ENCODE data around the gene MYCN. TPM values are rescaled to one million over a fixed set of nuclear protein-coding genes. Genes with fewer than 3 reads are reported as not detected.

Gene MYCN
- total and polyA plus RNA-seq, 2 of the 8 experiments (the other 6 are each of a cell fraction or from before 2014, with no cell fraction given), result 87.8 to 137 TPM

- POLR2A ChIA-PET (ENCODE audit: partially characterized antibody), result interaction anchor here (0.6 kb wide), 1 partner anchor 44 kb away, joined by 3 read pairs; no protein-coding TSS in a partner anchor
- no peak overlapping the region for H2BK12ac ChIP-seq (ENCODE audit: low read depth, low read length)
- FAIRE-seq, result no peak
- no peak overlapping the region for H4K5ac ChIP-seq (ENCODE audit: insufficient read length, low read depth, low read length)
- no peak overlapping the region for H3K9ac ChIP-seq (replicated peaks in 1 of 4; ENCODE audit: extremely low read depth in 1 of 4, low read depth in 3 of 4, low read length in 3 of 4)
- H3K56ac ChIP-seq (replicated peaks; ENCODE audit: insufficient read length, low read depth, low read length), result no peak overlapping the region
- H2BK120ac ChIP-seq (replicated peaks; ENCODE audit: low read depth, low read length), result peak overlapping the region; percentile 47
- peaks cover under 1 to 4% of the 10 kb centered on the region in 2 experiments; a peak in 3 of 4 replicates for H3K79me2 ChIP-seq (ENCODE audit: control insufficient read depth in 1 of 2, insufficient read depth in 2 of 2, low read length in 2 of 2)
- no peak overlapping the region for H2AFZ ChIP-seq (ENCODE audit: low read length)
- no peak overlapping the region for H3K14ac ChIP-seq (ENCODE audit: insufficient read length)
- H3K36me3 ChIP-seq (ENCODE audit: control insufficient read depth in 2 of 4, insufficient read depth in 4 of 4, low read length in 3 of 4), result no peaks in the 10 kb centered on the region
- no peaks in the 10 kb centered on the region for H4K20me1 ChIP-seq (replicated peaks in 1 of 2; ENCODE audit: control insufficient read depth in 1 of 2, insufficient read depth in 2 of 2, low read length in 2 of 2)
- no peak overlapping the region for H2AK5ac ChIP-seq (ENCODE audit: low read depth, low read length)
- H3K18ac ChIP-seq (ENCODE audit: extremely low read depth, low read length), result no peak overlapping the region
- no peak overlapping the region for H3K4me3 ChIP-seq (ENCODE audit: extremely low read depth in 1 of 4, insufficient read depth in 2 of 4, low read depth in 3 of 4, low read length in 4 of 4)
- no peak overlapping the region for H2BK20ac ChIP-seq (ENCODE audit: low read length)
- H2BK5ac ChIP-seq (ENCODE audit: low read depth, low read length), result no peak overlapping the region; the same call in 1 of the 2 replicates
- no peak overlapping the region for H3K4ac ChIP-seq (replicated peaks; ENCODE audit: insufficient read length, low read depth, low read length)
- peak overlapping the region; percentile 46 for H4K91ac ChIP-seq (replicated peaks; ENCODE audit: insufficient read length, low read length)
- WGBS, 2 experiments (ENCODE audit: extremely low coverage in 1 of 2, insufficient coverage in 1 of 2, insufficient read length in 1 of 2, insufficient replicate concordance in 2 of 2, low coverage in 1 of 2, low lambda C conversion rate in 2 of 2, missing lambda C conversion rate in 1 of 2), result 36% methylated on average over 4 of the region's 4 CpGs; no CpG with 5 or more reads in 1 of the 2 experiments
- H3K9me3 ChIP-seq (ENCODE audit: insufficient read depth in 2 of 2, low read depth in 1 of 2, low read length in 1 of 2), result peaks cover 2 to 3% of the 10 kb centered on the region in 2 experiments; a peak in 1 of 4 replicates
- peaks cover 6 to 23% (median 14%) of the 10 kb centered on the region in 4 experiments; a peak in 5 of 7 replicates for H3K4me1 ChIP-seq (replicated peaks in 1 of 4; ENCODE audit: control insufficient read depth in 3 of 4, insufficient read depth in 4 of 4, low read length in 3 of 4)
- H3K27ac ChIP-seq (ENCODE audit: low read depth, low read length), result no peak overlapping the region
- no peak overlapping the region for H4K8ac ChIP-seq (ENCODE audit: extremely low read depth, insufficient read depth, low read length)
- CTCF ChIA-PET (ENCODE audit: partially characterized antibody), result interaction anchor here (0.6 to 0.8 kb wide), 3 partner anchors 40 to 220 kb away, joined by 3 to 6 read pairs (median 4); no protein-coding TSS in a partner anchor
- no peaks in the 10 kb centered on the region for H3K79me1 ChIP-seq (ENCODE audit: low read depth, low read length)
- no peak overlapping the region for H3K4me2 ChIP-seq (ENCODE audit: insufficient read depth in 1 of 2, low read depth in 2 of 2, low read length in 2 of 2)
- no peak overlapping the region for H2BK15ac ChIP-seq (ENCODE audit: low read length)
- H3K27me3 ChIP-seq (replicated peaks in 1 of 4; ENCODE audit: control insufficient read depth in 3 of 4, extremely low read depth in 1 of 4, insufficient read depth in 3 of 4, low read length in 3 of 4), result no peaks in the 10 kb centered on the region
- H3K23me2 ChIP-seq (ENCODE audit: low read depth, low read length), result peaks cover 7% of the 10 kb centered on the region; the same call in 1 of the 2 replicates
- DNase-seq (ENCODE audit: low read depth in 1 of 2, low spot score in 2 of 2), result no peak
- no peak overlapping the region for H3K23ac ChIP-seq (ENCODE audit: insufficient read length)
- 0 out of 2 replicates have a peak, but pooled peaks have one; percentile 29 for TF ChIP-seq KDM1A (IDR thresholded peaks at IDR 0.05; ENCODE audit: borderline replicate concordance, low read length)
- no peak for TF ChIP-seq TBP (IDR thresholded peaks at IDR 0.05; ENCODE audit: low read depth, low read length)
- TF ChIP-seq SUZ12 (IDR thresholded peaks at IDR 0.05; ENCODE audit: low read length), result no peak
These were observed 4.7 kb upstream of the MYCN start for GRCh38 chr2:15935675-15936074.
